Measurements from ENCODE around the gene PPP2R5E.
"Not testable (repeated sequence)": the region's sequence is repeated elsewhere in the genome, so short reads cannot be mapped to it uniquely, and the experiment has no call there.

The PPP2R5E gene

DNA sequence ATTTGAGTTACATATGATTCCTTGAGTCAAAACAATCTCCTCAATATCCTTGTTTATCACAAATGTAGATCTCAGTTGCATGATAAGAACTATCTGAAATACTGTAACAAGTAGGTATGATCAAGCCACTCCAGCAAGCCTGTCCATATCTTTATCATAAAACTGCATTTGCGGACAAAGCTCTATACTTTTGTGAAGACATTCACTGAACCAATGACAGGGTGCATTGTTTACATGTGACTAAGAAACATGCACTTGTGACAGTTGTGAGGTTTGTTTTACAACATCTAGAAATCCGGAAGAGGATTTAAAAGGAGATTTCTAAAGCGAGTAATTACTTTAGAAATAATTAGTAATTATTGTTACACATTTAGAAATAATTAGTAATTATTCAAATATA, 111.7 kb downstream of the PPP2R5E start:
- DNase-seq: no peak

DNA sequence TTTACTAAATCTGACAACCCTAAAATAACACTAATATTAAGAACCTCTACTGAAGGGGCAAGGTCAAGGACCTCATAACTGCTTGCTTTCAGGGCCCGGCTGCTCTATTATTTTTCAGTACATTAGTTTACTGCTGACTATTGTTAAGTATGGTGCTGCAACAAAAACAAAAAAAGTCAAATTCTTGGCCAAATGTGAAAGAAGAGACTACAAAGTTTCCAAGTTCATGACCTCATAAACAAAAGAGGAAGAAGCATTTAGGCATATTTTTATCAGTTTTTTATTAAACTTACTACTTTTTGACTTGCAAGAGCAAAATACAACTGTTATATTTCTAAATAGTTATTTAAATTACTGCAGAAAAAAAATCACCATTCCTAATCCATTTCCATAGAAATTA, 114.7 kb downstream of the PPP2R5E start:
- DNase-seq: no peak

DNA sequence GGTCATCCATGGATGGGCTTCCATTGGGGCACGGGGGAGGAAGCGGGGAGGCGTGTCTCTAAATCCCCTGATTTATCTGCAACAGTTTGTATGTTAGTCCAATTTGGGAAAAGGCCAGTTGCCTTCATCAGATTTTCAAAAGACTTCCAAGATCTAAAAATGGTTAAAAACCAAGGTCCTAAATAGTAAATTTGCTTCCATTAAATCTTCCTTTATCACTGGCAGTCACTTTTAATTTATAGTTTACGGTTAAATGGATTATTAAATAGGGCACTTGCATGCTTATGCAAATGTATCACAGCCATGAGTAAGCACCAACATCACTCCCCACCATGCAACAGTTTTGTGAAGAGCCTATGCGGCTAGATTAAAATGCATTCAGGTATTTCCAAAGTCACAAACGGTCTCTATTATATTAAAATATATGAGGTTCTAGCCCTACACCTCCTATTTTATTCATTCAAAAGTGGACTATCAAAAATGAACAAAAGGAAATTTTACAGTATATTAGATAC, 116.3 kb downstream of the PPP2R5E start:
- no peak for DNase-seq

DNA sequence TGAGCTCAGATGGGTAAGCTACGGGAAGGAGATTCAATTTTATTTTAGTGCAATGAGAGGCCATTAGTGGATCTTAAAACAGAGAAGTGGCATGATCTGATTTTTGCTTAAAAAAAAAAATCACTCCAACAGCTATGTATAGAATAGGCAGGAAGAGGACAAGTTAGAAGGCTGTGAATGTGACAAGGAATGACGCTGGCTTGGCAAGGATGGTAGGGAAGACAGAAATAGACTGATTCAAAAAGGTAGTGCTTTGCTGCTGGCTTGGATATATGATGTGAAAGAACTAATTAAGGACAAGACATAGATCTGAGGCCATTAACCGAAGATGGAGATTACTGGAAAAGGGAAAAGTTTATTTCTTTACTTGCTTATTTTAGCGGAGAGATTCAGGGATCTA, 119.3 kb downstream of the PPP2R5E start:
- no peak for DNase-seq

- DNase-seq: no peak
Measured at GRCh38 chr14:63423381-63423780, 119.8 kb downstream of the PPP2R5E start.

GRCh38 chr14:63421919-63422318, 121.3 kb downstream of the PPP2R5E start:
- DNase-seq: no peak

- DNase-seq: no peak
Measured at GRCh38 chr14:63421226-63421625, 122.0 kb downstream of the PPP2R5E start.

DNA sequence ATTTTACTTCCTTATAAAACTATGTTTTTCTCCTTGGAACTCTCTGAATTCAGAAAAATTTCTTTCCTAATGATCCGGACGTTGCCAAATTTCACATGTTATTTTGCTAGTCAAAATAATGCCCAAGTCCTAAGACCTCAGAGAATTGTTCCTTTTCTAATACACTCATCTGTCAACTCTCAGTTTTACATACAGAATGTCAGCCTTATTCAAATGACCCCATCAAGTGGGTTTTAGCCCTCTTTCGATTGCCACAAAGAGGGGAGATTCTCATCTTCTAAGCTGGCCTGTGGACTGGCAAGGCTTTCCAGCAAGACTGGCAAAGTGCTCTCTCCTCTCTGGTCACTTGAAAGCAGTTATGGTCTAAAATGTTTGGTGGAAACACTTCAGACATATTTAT, 125.2 kb downstream of the PPP2R5E start:
- DNase-seq: no peak

DNA sequence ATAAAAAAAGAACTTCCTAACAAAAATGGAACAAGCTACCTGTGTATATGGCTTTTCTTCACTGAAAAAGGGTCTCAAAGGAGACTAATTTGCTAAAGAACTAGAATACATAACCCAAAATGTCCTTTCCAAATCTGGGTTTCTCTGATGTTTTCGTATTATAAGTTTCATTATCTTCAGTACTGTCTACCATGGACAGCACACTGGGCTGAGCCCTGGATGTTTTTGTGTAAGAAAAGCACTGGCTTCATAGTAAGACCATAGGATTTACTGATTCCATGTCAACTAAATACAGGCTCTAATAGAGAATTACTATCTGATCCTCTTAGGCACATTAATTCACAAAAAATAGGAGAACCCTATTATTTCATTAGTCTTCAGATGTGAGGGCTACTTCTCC, 130.2 kb downstream of the PPP2R5E start:
- no peak for DNase-seq

DNA sequence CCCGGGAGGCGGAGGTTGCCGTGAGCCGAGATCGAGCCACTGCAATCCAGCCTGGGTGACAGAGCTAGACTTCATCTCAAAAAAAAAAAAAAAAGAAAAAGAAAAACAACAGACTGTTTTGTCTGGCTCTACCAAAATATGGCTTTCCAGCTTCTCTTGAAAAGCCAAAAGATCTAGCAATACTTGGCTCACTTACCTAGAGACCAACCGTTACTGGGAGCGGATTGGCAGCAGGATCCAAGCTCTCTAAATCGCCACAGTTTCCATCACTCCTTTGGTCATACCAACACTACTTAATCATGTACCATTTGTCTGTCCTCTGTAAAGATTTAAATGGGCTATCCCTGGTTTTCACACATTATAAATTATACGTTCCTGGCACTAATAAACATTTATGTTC, 136.8 kb downstream of the PPP2R5E start:
- DNase-seq: no peak

- DNase-seq: no peak
Measured at GRCh38 chr14:63405715-63406114, 137.5 kb downstream of the PPP2R5E start.

DNA sequence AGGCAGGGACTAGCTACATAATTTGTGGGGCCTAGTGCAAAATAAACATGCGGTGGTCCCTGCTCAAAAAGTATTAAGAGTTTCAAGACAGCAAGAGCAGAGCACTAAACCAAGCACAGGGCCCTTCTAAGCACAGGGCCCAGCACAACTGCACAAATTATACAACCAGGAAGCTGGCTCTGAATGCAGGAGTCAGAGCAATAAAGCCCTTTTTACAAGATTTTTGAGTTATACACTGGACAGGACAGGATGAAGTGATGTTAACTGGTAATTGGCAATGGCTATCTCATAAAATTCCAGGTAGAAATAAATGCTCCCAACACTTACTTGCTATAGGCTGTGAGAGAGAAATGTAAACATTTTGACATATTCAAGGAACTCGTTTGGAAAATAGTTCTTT, 138.3 kb downstream of the PPP2R5E start:
- DNase-seq: no peak

DNA sequence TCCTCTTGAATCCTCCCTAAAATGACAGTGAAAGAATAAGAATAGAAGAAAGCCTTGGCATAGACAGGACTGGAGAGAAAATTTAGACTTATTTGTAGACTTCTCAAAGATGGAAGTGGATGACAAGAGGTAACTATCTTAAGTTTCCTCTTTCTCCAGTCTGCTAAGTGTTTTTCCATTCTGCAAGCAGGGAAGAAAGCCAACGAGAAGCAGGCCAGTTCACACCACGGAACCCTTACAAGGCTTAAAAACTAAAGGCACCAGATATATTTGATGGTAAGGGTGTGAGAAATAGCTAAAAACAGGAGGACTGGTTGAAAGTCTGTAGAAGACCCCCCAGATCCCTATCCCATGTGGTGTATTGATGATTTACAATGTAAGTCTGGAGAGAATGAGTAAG, 141.5 kb downstream of the PPP2R5E start:
- DNase-seq: no peak

GRCh38 chr14:63398952-63399351, 144.2 kb downstream of the PPP2R5E start:
- DNase-seq: no peak

- DNase-seq: no peak
Measured at GRCh38 chr14:63394841-63395240, 148.3 kb downstream of the PPP2R5E start.

DNA sequence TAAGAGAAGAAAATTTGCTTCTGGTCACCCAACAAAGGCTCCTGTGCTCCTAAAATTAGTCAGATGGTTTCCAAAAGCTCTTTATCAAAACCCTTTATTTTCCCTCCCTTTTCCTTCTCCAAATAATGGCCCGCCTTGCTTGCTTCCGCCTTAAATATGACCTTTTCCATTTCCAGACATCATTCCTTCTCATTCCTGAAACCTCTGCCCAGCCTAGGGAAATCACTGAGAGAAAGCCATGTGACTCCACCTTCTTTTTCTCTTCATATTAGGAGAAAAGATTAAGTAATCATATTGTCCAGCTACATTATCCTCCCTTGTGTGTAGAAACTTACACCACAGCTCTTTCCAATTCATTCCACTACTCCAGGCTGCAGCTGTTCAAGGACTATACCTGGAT, 148.7 kb downstream of the PPP2R5E start:
- no peak for DNase-seq

- no peak for DNase-seq
Measured at GRCh38 chr14:63393012-63393411, 150.2 kb downstream of the PPP2R5E start.

DNA sequence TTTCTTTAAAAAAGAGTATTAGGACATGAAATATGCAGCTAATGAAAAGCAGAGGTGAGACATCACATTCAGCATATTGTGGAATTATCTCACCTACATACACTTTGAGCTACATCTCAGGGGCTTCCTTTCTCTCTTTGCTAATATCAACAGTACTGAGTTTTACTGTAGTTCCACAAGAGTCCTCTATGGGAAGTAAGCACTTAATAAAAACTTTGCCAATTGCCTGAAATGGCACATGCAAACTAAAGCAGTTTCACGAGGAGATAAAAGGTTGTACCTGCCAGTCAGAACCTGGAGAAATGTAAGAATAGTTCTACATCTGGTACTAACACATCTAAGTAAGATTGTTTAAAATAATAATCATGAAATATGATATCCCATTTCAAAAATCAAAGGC, 150.9 kb downstream of the PPP2R5E start:
- DNase-seq: no peak

- DNase-seq: peak; percentile 24
Measured at GRCh38 chr14:63388766-63389431, 154.3 kb downstream of the PPP2R5E start.

DNA sequence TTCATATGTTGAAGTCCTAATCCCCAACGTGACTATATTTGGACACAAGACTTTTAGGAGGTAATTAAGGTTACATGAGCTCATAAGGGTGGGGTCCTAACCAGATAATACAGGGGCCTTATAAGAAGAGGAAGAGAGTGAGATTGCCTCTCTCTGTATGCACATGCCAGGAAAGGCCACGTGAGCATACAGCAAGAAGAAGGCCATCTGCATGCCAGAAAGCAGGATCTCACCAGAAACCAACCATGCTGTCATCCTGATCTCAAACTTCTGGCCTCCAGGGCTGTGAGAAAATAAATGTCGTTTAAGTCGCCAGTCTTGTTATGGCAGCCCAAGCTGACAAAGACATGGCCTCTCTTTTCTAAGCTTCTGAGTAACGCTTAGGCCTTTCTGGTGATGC, 155.5 kb downstream of the PPP2R5E start:
- no peak for DNase-seq

GRCh38 chr14:63383776-63384367, 159.3 kb downstream of the PPP2R5E start:
- peak; percentile 1 for DNase-seq

GRCh38 chr14:63378444-63378843, 164.7 kb downstream of the PPP2R5E start:
- DNase-seq: no peak

DNA sequence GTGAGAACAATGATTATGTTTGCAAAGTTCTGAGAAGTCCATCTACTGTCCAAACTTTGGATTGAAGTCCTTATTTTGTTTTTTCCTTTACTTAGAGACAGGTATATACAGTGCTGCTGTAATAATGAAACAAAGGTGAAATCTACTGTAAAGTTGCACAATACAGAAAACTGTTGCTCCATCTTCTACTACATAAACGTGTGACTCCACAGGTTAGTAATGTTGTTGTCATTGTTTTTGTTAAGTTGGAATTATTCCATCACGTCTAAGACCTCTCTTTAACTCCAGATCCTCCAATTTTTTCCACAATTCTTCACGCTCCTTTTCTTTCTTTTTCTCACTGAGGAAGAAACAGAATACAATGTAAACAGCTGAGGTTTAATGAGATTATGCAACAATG, 167.4 kb downstream of the PPP2R5E start:
- no peak for DNase-seq

- not testable (repeated sequence) for DNase-seq
Measured at GRCh38 chr14:63371613-63372012, 171.6 kb downstream of the PPP2R5E start.

DNA sequence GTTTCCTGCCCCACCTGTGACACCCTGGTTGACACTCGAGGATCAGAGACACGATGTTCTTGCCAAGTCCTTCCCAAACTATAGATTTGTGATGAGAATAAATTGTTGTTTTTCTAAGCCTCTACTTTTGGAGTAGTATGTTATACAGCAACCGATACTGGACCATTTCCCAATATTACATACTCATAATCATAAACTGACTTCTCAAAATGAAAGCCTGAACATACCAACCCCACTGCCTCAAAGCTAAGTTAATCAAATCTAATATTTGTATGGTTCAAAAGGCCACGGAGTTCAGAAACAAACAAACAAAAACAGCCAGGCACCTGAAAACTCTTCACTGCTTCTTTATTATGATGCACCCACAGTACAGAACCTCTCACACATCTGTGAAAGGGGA, 172.1 kb downstream of the PPP2R5E start:
- DNase-seq: no peak

Measured in activated effector memory CD4-positive, alpha-beta T cell treated with Interleukin-2 at 50 U/mL for 16 hours (primary cell).